Rectal smooth muscle tissue (tissue), 1 donor: ENCODE data around the gene SPATA6.
"Not testable (repeated sequence)": the region's sequence is repeated elsewhere in the genome, so short reads cannot be mapped to it uniquely, and the experiment has no call there.

Experiments
- H3K27ac ChIP-seq: one replicate; pipeline ENCODE4 v1.7.0; 2013; ENCODE audit warnings: low read depth, low read length, inconsistent platforms
- H3K27me3 ChIP-seq: one replicate; pipeline ENCODE4 v1.7.0; 2013; ENCODE audit warnings: low read length; ENCODE audit not compliant: control insufficient read depth, insufficient read depth
- H3K36me3 ChIP-seq: one replicate; pipeline ENCODE4 v1.7.0; 2013; ENCODE audit warnings: low read length; ENCODE audit not compliant: control insufficient read depth, insufficient read depth
- H3K4me1 ChIP-seq: one replicate; pipeline ENCODE4 v1.7.0; 2013; ENCODE audit warnings: low read length; ENCODE audit not compliant: control insufficient read depth, insufficient read depth
- H3K4me3 ChIP-seq: one replicate; pipeline ENCODE4 v1.7.0; 2013; ENCODE audit warnings: low read length
- H3K9ac ChIP-seq: one replicate; pipeline ENCODE4 v1.7.0; 2013; ENCODE audit warnings: low read length

Gene SPATA6

DNA sequence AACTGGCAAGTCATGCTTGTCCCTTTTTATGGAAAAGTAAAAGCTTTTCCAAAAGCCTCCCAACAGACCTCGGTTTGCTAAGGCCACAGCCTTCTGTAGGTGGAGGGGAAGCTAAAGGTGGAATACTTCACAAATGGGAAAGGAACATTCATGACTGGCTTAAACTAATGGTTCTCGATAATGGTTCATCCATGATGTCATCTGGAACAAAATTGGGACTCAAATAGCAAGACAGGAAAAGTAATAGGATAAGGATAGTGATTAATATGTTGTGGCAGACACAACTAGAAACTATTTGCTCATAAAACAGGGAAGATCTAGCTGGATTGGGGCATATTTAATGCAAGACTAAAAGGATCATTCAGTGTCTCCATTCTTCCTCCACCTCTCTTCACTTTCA is 16.7 kb upstream of the SPATA6 start:
- H3K36me3 ChIP-seq: no peaks in the 10 kb centered on the region
- H3K9ac ChIP-seq: no peak overlapping the region
- no peak overlapping the region for H3K4me3 ChIP-seq
- peaks cover 3% of the 10 kb centered on the region for H3K4me1 ChIP-seq
- no peaks in the 10 kb centered on the region for H3K27me3 ChIP-seq
- H3K27ac ChIP-seq: no peak overlapping the region

DNA sequence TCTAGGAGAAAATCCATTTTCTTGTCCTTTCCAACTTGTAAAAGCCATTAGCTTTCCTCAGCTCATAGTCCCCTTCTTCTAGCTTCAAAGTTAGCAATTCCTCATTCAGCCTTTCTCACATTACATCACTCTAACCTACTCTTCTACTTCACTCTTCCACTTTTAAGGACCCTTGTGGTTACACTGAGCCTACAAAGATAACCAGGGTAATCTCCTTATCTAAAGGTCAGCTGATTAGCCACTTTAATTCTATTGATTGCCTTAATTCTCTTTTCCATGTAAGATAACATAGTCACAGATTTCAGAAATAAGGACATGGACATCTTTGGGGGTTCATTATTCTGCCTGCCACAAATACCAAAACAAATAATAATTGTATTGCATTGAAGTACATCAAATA is 8.5 kb upstream of the SPATA6 start:
- no peak overlapping the region for H3K4me3 ChIP-seq
- no peak overlapping the region for H3K27ac ChIP-seq
- no peaks in the 10 kb centered on the region for H3K36me3 ChIP-seq

DNA sequence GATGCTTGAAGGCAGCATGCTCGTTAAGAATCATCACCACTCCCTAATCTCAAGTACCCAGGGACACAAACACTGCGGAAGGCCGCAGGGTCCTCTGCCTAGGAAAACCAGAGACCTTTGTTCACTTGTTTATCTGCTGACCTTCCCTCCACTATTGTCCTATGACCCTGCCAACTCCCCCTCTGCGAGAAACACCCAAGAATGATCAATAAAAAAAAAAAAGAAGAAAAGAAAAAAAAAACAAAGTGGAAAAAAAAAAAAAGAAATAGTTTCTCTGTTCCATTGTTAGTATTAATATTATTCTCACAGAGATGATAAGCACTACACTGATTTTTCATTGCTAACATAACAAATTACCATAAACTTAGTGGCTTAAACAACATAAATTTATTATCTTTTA is 8.0 kb upstream of the SPATA6 start:
- not testable (repeated sequence) for H3K9ac ChIP-seq, H3K27me3 ChIP-seq, H3K4me1 ChIP-seq, H3K36me3 ChIP-seq, H3K27ac ChIP-seq, H3K4me3 ChIP-seq

More for the DNA sequence above, 8.5 kb upstream of the SPATA6 start:
- Histone ChIP-seq H3K9ac (no peak overlapping the region), H3K4me1 (no peaks in the 10 kb centered on the region), H3K27me3 (no peaks in the 10 kb centered on the region)

DNA sequence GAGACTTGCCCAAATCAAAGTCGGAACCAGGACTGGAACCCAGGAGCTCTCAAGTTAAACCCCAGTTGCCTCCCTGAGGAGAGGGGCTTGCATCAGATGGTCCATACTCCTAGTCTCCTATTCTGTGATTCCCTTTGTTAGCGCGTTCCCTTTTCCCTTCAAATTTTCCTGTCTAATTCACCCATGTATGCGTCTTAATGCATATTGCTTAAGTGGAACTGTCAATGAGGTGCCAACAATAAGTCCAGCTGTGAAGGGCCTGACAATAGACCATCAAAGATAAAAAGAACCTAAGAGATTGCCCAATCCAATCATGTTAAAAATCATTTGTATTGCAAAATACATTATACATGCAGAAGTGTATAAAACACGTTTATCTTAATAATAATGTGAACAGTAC is 634 bp upstream of the SPATA6 start:
- Histone ChIP-seq H3K4me1 (peaks cover 12% of the 10 kb centered on the region), H3K36me3 (no peaks in the 10 kb centered on the region), H3K9ac (peak overlapping the region; percentile 58), H3K27ac (peak overlapping the region; percentile 89), H3K27me3 (no peaks in the 10 kb centered on the region), H3K4me3 (peak overlapping the region; percentile 81)

DNA sequence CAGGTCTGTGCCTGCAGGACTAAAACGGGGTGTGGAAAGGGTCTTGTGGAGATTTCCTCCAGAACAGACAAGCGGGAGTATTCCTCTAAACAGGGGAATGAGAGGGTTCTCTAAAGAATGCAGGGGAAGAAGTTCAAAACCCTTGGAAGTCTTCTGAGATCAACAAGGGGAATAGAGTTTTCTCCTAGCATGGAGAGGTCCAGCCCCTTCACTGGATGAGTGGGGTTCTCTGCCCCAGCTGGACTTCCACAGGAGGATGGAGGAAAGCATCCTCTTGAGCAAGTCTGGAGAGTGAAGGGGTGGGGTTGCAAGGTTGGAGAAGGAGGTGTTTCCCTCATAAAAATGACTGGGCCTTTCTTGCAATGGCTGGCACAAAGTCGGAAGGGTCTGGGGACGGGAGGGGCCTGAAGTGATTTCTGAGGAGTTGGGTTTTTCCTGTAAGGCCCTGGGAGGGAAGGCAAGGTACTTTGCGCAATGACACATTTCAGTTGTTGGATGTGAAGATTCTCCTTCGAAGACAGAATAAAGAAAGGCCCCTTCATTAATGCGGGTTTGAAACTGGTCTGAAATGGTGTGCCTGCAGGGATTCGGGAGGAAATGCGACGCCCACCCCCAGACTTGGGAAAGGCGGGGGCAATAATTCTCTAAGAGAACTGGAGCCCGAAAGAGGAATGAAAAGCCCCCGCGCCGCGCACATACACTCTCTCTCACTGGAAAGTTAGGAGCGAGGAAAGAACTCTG is 884 bp downstream of the SPATA6 start:
- H3K27ac ChIP-seq: peak overlapping the region; percentile 89
- H3K4me3 ChIP-seq: peak overlapping the region; percentile 81
- no peak overlapping the region for H3K9ac ChIP-seq
- no peaks in the 10 kb centered on the region for H3K36me3 ChIP-seq
- no peaks in the 10 kb centered on the region for H3K27me3 ChIP-seq
- H3K4me1 ChIP-seq: peaks cover 12% of the 10 kb centered on the region

DNA sequence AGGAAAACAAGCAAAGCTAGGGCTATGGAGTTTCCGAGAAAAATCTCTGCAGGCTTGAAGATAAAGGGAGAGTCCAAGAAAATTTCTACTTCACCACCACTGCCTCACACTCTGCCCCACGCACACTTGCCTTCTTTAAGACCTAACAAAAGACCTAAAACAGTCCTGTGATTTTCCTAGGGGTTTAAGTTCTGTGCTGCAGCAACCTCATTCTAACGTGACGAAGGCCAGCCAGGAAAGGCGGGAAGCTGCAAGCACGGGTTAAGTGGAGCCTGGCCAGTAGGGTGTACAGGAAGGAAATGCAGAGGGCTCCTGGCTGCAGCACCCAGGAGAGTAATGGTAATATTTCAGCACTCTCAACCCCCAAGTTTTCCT is 1.5 kb downstream of the SPATA6 start:
- Histone ChIP-seq H3K27me3 (no peaks in the 10 kb centered on the region), H3K4me1 (peaks cover 12% of the 10 kb centered on the region), H3K27ac (peak overlapping the region; percentile 89), H3K9ac (no peak overlapping the region), H3K4me3 (peak overlapping the region; percentile 81), H3K36me3 (no peaks in the 10 kb centered on the region)

GRCh38 chr1:48469616-48470480 is 2.2 kb downstream of the SPATA6 start:
- H3K9ac ChIP-seq: no peak overlapping the region

GRCh38 chr1:48466594-48466993 is 5.4 kb downstream of the SPATA6 start:
- H3K27me3 ChIP-seq: no peaks in the 10 kb centered on the region
- H3K9ac ChIP-seq: no peak overlapping the region
- H3K4me1 ChIP-seq: peaks cover 6% of the 10 kb centered on the region
- no peaks in the 10 kb centered on the region for H3K36me3 ChIP-seq
- no peak overlapping the region for H3K4me3 ChIP-seq
- no peak overlapping the region for H3K27ac ChIP-seq

More at GRCh38 chr1:48469616-48470480, 2.2 kb downstream of the SPATA6 start:
- Histone ChIP-seq H3K27ac (peak overlapping the region; percentile 89), H3K27me3 (no peaks in the 10 kb centered on the region), H3K4me3 (peak overlapping the region; percentile 81), H3K4me1 (peaks cover 12% of the 10 kb centered on the region), H3K36me3 (no peaks in the 10 kb centered on the region)

- no peaks in the 10 kb centered on the region for H3K4me1 ChIP-seq
- no peak overlapping the region for H3K4me3 ChIP-seq
- H3K9ac ChIP-seq: no peak overlapping the region
- no peaks in the 10 kb centered on the region for H3K27me3 ChIP-seq
- no peaks in the 10 kb centered on the region for H3K36me3 ChIP-seq
- H3K27ac ChIP-seq: no peak overlapping the region
These were observed 9.2 kb downstream of the SPATA6 start for GRCh38 chr1:48462716-48463302.

GRCh38 chr1:48450505-48450904 is 21.5 kb downstream of the SPATA6 start:
- Histone ChIP-seq H3K27ac (no peak overlapping the region), H3K27me3 (no peaks in the 10 kb centered on the region), H3K36me3 (no peaks in the 10 kb centered on the region), H3K4me1 (no peaks in the 10 kb centered on the region), H3K9ac (no peak overlapping the region), H3K4me3 (no peak overlapping the region)

DNA sequence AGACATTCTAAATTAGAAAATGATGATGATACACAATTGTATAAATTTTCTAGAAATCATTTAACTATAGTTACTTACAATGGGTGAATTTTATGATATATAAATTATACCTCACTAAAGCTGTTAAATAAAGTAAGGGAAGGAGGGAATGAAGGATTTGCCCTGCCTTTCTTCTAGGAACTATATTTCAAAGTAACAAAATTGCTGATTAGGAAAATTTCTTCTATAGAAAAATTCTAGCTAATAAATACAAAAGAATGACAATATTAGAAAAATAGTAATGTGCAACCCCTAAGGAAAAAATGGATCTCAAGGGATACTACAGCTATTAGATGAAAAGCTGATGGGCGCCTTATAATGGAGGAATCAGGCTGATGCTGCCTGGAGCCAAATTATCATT is 23.1 kb downstream of the SPATA6 start:
- Histone ChIP-seq H3K9ac (no peak overlapping the region), H3K4me1 (no peaks in the 10 kb centered on the region), H3K27ac (no peak overlapping the region), H3K4me3 (no peak overlapping the region), H3K27me3 (no peaks in the 10 kb centered on the region), H3K36me3 (no peaks in the 10 kb centered on the region)

DNA sequence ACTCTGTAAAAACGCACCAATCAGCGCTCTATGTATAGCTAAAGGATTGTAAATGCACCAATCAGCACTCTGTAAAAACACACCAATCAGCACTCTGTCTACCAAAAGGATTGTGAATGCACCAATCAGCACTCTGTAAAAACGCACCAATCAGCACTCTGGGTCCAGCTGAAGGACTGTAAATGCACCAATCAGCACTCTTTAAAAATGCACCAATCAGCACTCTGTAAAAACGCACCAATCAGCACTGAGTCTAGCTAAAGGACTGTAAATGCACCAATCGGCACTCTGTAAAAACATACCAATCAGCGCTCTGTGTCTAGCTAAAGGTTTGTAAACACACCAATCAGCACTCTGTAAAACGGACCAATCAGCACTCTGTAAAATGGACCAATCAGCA is 27.8 kb downstream of the SPATA6 start:
- H3K9ac ChIP-seq, H3K27ac ChIP-seq, H3K36me3 ChIP-seq, H3K4me1 ChIP-seq, H3K4me3 ChIP-seq, H3K27me3 ChIP-seq: not testable (repeated sequence)
